Activated T-cell treated with anti-CD3 and anti-CD28 coated beads, Interleukin-2, amount 50 U/mL, for 72 hours (primary cell): Measurements from ENCODE around the gene NR1H2. TPM values are rescaled to one million over a fixed set of nuclear protein-coding genes. Genes with fewer than 3 reads are reported as not detected.

ENCODE experiments used
- total RNA-seq, 2 donors: library from RNA; stranded (reverse); gene quantifications; one replicate each; pipeline ENCODE4 v1.2.3, GENCODE V29; 2022

Gene NR1H2
- total RNA-seq, 2 donors from 2014 or later: 68.2 to 80.1 TPM

Other genes starting within 250 kb of the NR1H2 start
- gene IZUMO2, start 213.2 kb upstream of the NR1H2 start, total RNA-seq: not detected
- gene MYH14, start 172.8 kb upstream of the NR1H2 start, total RNA-seq: not detected
- gene KCNC3, start 47.1 kb upstream of the NR1H2 start, total RNA-seq: 1 to 10 TPM; 5.2 to 8.3 TPM
- gene NAPSA, start 10.8 kb upstream of the NR1H2 start, total RNA-seq: 10 to 100 TPM; 43.2 to 53.3 TPM
- 100 to 1,000 TPM; 133 to 162 TPM for gene POLD1, start 7.9 kb downstream of the NR1H2 start, total RNA-seq
- 1 to 10 TPM; 1.6 to 2.1 TPM for gene SPIB, start 42.5 kb downstream of the NR1H2 start, total RNA-seq
- 1 to 10 TPM in 1 of 2 donors, under 1 TPM in 1; 0.86 to 1.3 TPM for gene MYBPC2, start 56.4 kb downstream of the NR1H2 start, total RNA-seq
- 10 to 100 TPM; 26.6 to 33.9 TPM for gene EMC10, start 100.0 kb downstream of the NR1H2 start, total RNA-seq
- under 1 TPM in 1 of 2 donors, not detected in 1; 0.76 TPM for gene GARIN5A, start 100.4 kb downstream of the NR1H2 start, total RNA-seq
- gene JOSD2, start 134.7 kb downstream of the NR1H2 start, total RNA-seq: 10 to 100 TPM; 27.6 to 34.0 TPM
- not detected for gene ASPDH, start 137.5 kb downstream of the NR1H2 start, total RNA-seq
- under 1 TPM in 1 of 2 donors, not detected in 1; 0.58 TPM for gene LRRC4B, start 192.0 kb downstream of the NR1H2 start, total RNA-seq